MM.1S (cell line): ENCODE measurements around the gene HSPA1A.

Source experiments
- CTCF ChIP-seq: fragments of 300-600 bp; sonication (generic); IDR thresholded peaks from 2 replicates; pipeline ENCODE4 v1.5.1; 2016; ENCODE audit warnings: antibody characterized with exemption, low read length, mixed read lengths
- EZH2 ChIP-seq: fragments of 300-600 bp; sonication (generic); optimal IDR thresholded peaks from 2 replicates; pipeline ENCODE3; 2017; ENCODE audit warnings: low read depth, mild to moderate bottlenecking, antibody characterized with exemption, low read length, mixed read lengths
- EZH2phosphoT487 ChIP-seq: fragments of 300-600 bp; sonication (generic); IDR thresholded peaks from 2 replicates; pipeline ENCODE4 v1.6.1; 2018; ENCODE audit warnings: antibody characterized with exemption, low read length

- no peak for TF ChIP-seq CTCF
- TF ChIP-seq EZH2phosphoT487, result no peak
- TF ChIP-seq EZH2, result no peak
These were observed 49.5 kb downstream of the HSPA1A start for GRCh38 chr6:31864818-31865204.
